MG63 (cell line): ENCODE results near the gene COL4A1. TPM values are rescaled to one million over a fixed set of nuclear protein-coding genes. Genes with fewer than 3 reads are reported as not detected.

Source experiments
- DNase-seq: peaks from one replicate; pipeline ENCODE4 v3.0.0-alpha.2; 2020
- H3K27me3 ChIP-seq: fragments of 250-450 bp; sonication (Bioruptor Pico); 2 replicates; pipeline ENCODE4 v1.5.1; 2020; ENCODE audit warnings: mild to moderate bottlenecking, moderate library complexity
- H3K36me3 ChIP-seq: fragments of 250-450 bp; sonication (Bioruptor Pico); 2 replicates; pipeline ENCODE4 v1.5.1; 2020; ENCODE audit warnings: mild to moderate bottlenecking, moderate library complexity
- H3K4me3 ChIP-seq: fragments of 250-450 bp; sonication (Bioruptor Pico); 2 replicates; pipeline ENCODE4 v1.5.1; 2020; ENCODE audit warnings: mild to moderate bottlenecking, moderate library complexity
- H3K9me3 ChIP-seq: fragments of 250-450 bp; sonication (Bioruptor Pico); 2 replicates; pipeline ENCODE4 v1.5.1; 2020; ENCODE audit warnings: mild to moderate bottlenecking, moderate library complexity
- total RNA-seq: library from RNA; depleted of rRNA; stranded (reverse); fragments of >200 nt; shearing (Covaris generic); gene quantifications from 2 replicates; pipeline ENCODE4 v1.2.3, GENCODE V29; 2014; ENCODE audit warnings: low replicate concordance

The COL4A1 gene
- total RNA-seq, 1 experiment from 2014 or later, result 24.9 TPM

DNA sequence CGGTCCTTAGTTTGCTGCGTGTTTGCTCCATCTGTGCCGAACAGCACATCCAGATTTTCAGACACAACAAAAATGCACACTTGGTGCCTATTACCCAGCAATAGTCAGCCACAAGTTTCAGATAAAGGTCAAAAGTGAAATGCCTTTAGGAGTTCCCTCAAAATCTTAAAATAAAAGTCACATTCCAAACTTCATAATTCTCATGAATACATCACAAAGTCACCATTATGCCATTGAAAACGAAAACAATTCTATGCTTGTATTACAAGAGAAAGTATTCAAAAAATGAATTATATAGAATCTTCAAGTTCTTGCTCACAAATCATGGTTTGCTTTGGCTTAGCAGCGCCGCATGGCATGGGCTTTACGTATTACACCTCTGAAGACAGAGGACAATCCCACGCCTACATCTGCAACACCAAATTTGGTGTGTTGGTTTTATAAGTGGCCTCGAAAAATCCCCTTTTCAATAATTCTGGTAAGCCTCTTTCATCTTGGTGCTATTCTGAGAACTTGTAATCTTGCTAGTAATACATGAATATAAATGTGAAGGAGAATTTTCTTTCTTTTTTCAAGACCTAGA lies 26.6 kb downstream of the COL4A1 start:
- Histone ChIP-seq H3K27me3 (no peaks in the 10 kb centered on the region), H3K36me3 (no peaks in the 10 kb centered on the region), H3K4me3 (no peak overlapping the region), H3K9me3 (no peaks in the 10 kb centered on the region)
- no peak for DNase-seq

DNA sequence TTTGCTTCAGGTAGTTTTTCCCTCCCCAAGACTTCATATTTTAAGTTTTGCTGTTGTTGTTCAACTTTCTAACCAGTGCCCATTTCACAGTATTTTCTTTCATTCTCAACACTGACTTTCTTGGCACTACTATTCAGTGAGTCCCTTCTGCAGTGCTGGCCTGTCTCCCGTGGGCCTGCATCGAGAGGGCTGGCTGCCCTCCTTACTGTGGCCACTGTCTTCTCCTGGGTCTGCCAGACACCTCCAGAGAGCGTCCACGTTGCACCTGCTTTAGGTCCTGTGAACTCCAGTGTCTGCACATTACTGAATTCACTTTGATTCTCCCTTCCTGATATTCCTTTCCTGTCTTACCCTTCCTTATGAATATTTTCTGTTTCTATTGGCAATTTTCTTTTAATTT lies 27.3 kb downstream of the COL4A1 start:
- Histone ChIP-seq H3K36me3 (no peaks in the 10 kb centered on the region), H3K9me3 (no peaks in the 10 kb centered on the region), H3K27me3 (no peaks in the 10 kb centered on the region), H3K4me3 (no peak overlapping the region)
- DNase-seq, result no peak

DNA sequence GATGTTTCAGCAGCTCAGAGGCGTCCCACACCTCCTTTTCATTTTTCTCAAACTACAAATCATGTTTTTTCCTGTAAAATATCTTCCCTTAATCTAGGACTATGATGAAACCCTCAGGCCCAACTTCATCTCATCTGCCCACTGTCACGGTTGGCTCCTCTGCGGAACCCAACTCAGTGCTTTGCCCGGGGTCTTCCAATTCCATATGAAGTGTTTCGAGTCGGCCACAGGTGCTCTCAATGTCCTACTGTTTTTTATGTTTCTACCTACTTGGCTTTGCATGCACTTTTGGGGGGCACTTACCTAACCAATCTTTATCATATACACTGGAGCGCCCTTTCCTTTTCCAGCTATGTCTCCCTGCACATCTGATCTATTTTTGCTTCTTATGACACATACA lies 28.1 kb downstream of the COL4A1 start:
- no peaks in the 10 kb centered on the region for H3K9me3 ChIP-seq
- H3K36me3 ChIP-seq, result no peaks in the 10 kb centered on the region
- no peak overlapping the region for H3K4me3 ChIP-seq
- no peaks in the 10 kb centered on the region for H3K27me3 ChIP-seq
- no peak for DNase-seq

DNA sequence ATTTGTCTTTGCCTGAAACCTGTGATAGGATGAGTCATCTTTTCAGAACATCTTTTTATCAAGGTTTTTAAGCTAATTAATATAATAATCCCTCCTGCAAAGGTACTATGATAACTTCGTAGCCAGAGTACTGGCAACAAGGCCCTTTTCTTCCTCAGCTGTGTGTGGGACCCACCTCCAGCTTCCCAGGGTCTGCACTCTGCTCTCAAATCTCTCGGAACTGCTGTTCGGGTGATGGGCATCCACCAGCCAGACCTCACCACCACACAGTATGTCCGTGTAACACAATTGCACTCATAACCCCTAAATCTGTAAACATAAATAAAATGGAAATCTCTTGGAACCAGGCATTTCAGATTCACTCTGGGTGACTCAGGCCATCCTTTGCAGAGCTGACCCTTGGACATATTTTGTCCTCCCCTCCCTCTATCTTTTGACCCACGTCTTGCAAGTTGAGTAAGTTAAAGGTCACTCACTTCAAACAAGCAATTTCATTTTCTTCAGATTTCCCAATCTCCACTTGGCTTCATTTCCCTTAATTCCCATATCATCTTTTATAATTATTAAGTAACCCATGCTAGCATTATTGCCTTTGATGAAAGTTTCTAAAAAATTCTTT lies 29.5 kb downstream of the COL4A1 start:
- H3K27me3 ChIP-seq, result no peaks in the 10 kb centered on the region
- H3K9me3 ChIP-seq, result no peaks in the 10 kb centered on the region
- H3K4me3 ChIP-seq, result no peak overlapping the region
- no peak for DNase-seq
- no peaks in the 10 kb centered on the region for H3K36me3 ChIP-seq

DNA sequence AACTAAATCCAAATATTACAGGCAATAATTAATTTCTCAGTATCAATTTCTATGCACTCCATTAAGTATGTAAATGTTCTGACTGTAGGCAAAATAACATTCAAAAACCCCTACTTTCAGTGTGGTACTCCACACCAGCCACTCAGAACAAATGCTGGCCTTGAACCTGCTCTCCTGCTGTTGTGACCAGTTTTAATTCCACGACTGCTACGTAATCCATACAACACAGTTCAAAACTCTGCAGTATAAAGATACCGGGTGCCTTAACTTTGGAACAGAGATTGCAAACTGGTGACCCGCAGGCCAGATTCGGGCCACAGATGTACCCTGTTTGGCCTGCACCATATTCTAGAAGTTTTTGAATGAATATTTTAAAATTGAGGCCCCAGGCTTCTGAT lies 30.4 kb downstream of the COL4A1 start:
- Histone ChIP-seq H3K36me3 (no peaks in the 10 kb centered on the region), H3K4me3 (no peak overlapping the region), H3K9me3 (no peaks in the 10 kb centered on the region), H3K27me3 (no peaks in the 10 kb centered on the region)
- DNase-seq, result no peak

DNA sequence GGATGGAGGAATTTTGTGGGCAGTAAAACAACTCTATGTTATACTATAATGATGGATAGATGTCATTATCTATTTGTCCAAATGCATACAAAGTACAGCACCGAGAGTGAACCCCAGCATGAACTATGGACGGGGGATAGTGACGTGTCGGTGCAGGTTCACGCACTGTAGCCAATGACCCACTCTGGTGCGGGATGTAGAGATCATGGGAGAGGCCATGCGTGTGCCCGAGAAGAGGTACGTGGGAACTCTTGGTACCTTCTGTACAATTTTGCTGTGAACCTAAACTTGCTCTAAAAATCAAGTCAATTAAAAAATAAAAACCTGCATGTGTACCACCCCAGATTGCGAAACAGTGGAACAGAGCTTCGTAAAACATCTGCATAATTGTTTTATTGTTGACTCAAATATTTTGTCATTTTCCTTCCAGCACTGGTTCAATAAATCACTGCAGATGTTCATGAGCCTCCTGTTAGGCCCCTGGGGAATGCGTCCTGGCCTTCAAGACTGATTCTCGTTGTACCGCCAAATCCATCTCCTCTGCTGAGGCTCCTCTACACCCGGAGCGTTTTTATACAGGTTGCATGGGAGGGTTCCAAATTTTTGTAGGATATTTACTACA lies 30.9 kb downstream of the COL4A1 start:
- DNase-seq, result no peak
- Histone ChIP-seq H3K36me3 (no peaks in the 10 kb centered on the region), H3K9me3 (no peaks in the 10 kb centered on the region)

DNA sequence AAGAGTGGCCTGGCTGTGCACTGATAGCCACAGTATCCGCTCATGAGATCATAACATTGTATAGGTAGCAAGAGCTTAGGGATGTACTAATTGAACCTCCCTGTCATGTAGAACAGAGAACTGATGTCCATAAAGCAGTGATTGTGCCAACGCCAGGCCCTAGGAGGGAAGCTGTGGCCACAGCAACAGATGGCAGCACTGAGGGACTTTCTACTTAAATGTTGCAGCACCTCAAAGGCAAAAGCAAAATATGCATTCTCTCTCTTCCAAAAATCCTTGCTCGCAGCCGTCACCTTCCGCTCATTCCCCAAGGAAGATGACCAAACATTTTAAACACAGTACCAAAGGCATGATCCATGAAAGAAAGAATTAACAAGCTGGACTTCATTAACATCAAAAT lies 32.3 kb downstream of the COL4A1 start:
- Histone ChIP-seq H3K4me3 (no peak overlapping the region), H3K9me3 (no peaks in the 10 kb centered on the region), H3K27me3 (no peaks in the 10 kb centered on the region), H3K36me3 (no peaks in the 10 kb centered on the region)
- DNase-seq, result no peak

More for the DNA sequence above, 30.9 kb downstream of the COL4A1 start:
- H3K27me3 ChIP-seq, result no peaks in the 10 kb centered on the region
- H3K4me3 ChIP-seq, result no peak overlapping the region

DNA sequence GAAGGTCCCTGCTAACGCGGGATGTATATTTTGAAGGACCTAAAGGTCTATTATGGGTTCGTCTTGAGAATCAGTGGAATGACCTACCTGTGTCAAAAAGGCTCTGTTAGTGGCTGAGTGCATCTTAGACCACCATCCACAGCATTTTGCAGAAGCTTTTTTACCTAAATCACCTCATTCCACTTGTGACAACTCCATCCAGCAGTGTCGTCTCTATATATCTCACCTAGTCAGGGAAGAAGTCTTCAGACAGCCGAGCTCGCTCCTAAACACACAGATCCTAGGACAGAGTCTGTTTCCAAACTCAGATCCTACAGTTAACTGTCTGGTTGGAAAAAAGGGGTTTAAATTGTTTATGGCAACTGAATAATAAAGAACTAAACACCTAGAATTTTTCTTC lies 33.7 kb downstream of the COL4A1 start:
- Histone ChIP-seq H3K27me3 (no peaks in the 10 kb centered on the region), H3K4me3 (no peak overlapping the region), H3K9me3 (no peaks in the 10 kb centered on the region), H3K36me3 (no peaks in the 10 kb centered on the region)
- DNase-seq, result no peak

DNA sequence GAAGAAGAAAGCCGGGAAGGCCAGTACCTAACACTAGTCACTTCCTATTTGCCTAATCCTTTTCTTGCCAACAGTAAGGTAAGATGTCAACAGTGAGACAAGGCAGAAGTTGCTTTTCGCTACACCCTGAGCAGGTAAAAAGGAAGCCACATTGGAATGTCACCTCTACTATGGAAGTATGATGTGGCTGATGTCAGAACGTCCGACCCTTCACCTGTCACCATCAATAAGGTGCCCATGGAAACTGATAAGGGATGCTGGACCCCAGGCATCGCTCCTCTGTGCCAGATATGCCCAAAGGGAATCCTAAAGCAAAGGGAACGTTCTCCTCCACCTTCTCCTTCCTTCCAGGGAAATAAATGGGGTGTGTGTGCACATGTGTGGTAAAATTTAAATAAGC lies 34.3 kb downstream of the COL4A1 start:
- DNase-seq, result no peak
- Histone ChIP-seq H3K9me3 (no peaks in the 10 kb centered on the region), H3K36me3 (no peaks in the 10 kb centered on the region), H3K27me3 (no peaks in the 10 kb centered on the region), H3K4me3 (no peak overlapping the region)

DNA sequence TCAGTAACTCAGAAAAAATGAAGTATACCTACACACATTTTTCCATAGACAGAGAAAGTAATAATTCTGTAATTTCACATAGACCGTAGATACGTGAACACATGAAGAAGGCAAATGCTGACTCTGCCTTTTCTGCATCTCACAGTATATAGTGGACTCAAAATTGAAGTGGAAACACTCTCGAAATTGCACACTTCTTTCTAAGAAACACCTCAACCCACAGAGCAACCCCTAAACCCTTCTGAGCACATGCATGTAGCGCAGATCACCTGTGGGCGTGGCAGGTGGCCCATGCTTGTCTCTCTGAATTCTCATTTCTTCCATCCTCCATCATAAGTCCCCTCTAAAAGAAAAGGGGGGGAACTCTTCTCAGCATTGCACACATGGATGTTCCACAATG lies 34.7 kb downstream of the COL4A1 start:
- no peak for DNase-seq
- H3K9me3 ChIP-seq, result no peaks in the 10 kb centered on the region
- H3K36me3 ChIP-seq, result no peaks in the 10 kb centered on the region
- no peaks in the 10 kb centered on the region for H3K27me3 ChIP-seq
- H3K4me3 ChIP-seq, result no peak overlapping the region

DNA sequence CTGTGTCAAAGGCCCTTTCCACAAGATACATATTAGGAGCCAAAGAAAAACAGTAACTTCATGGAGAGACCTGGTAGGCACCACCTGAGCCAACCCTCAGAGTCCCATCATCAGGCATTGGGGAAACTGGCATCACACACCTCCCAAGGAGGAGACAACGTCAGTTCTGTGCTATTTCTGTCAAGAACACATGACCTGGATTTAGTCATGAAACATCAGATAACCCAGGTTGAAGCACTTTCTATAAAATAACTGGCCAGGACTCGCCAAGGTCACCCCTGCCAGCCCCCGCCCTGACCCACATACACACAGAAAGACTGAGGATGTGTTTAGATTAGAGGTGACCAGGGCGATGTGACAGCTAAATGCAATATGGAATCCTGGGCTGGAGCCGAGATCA lies 35.6 kb downstream of the COL4A1 start:
- H3K4me3 ChIP-seq, result no peak overlapping the region
- no peaks in the 10 kb centered on the region for H3K27me3 ChIP-seq
- no peaks in the 10 kb centered on the region for H3K36me3 ChIP-seq
- H3K9me3 ChIP-seq, result no peaks in the 10 kb centered on the region
- DNase-seq, result no peak

DNA sequence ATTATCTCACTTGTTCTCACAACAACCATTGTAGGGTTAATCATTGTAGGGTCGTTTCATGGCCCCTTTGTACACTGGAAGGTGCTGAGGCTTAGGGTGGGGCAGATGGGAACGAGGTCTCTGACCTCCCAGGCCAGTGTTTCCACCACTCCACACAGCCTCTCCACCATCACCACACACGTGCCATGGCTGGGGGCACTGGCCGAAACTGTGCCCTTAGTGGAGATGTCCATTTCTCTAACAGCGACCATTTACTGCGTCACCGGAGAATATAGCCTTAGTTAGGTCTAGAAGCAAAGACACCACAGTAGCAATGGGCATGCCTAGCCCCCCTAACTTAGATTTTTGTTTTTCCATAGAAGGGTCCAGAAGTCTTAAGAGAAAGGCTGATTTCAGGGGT lies 36.5 kb downstream of the COL4A1 start:
- Histone ChIP-seq H3K36me3 (no peaks in the 10 kb centered on the region), H3K4me3 (no peak overlapping the region), H3K27me3 (no peaks in the 10 kb centered on the region), H3K9me3 (no peaks in the 10 kb centered on the region)
- no peak for DNase-seq

DNA sequence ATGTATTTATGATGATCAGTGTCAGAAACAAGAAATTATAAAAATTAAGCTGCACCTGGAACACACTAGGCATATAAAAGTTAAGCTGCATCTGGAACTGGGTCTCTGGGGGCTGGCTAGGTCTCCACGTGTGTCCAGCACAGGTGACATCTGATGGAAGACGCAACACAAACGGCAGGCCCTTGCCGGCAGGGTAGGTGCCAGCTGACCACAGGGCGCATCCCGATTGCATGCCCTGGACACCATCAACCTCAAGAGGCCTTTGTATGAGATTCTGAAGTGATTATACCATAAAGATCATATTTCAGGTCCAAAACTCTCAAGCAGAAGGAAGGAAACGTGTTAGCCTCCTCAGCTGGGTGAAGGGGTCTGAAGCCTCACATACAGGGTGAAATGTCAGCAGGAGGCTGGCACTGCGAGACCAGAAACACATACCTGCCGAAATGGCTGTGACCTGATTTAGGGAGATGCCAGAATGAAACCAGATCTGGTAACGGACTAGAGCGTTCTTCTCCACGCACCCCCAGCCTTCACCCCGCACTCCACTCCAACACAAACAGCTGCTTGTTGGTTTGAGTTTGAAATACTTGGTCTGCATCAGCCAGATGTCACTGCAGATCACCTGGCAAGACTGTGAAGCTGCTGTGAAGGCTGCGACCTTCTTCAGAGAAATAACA lies 37.3 kb downstream of the COL4A1 start:
- no peak overlapping the region for H3K4me3 ChIP-seq
- no peaks in the 10 kb centered on the region for H3K27me3 ChIP-seq
- DNase-seq, result no peak
- no peaks in the 10 kb centered on the region for H3K36me3 ChIP-seq
- no peaks in the 10 kb centered on the region for H3K9me3 ChIP-seq

DNA sequence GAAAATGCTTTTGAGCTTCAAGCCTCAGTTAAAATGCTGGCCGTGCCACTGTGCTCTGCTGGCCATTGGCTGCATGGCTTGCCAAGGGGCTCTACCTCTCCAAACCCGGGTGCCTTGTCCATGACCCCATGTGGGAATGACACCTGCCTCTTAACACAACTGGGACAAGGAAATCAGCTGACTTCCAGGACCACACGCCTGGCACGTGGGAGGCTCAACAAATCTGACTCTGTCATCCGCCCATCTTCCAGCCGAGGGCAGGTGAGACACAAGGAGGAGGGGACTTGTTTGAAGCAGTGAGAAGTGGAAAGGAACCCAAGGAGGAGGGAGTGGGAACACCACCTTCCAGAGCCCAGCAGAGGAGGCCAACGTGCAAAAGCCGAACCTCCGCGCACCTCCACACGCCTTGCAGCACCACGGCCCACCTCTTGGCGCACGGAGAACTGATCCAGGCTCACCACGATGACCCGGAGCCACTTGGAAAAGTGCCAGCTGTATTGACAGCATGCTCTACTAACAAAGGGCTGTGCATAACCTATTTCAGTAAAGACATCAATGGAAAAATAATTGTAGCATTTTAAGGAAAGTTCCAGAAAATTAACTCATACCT lies 38.3 kb downstream of the COL4A1 start:
- no peak overlapping the region for H3K4me3 ChIP-seq
- DNase-seq, result no peak
- H3K27me3 ChIP-seq, result no peaks in the 10 kb centered on the region
- H3K36me3 ChIP-seq, result no peaks in the 10 kb centered on the region
- no peaks in the 10 kb centered on the region for H3K9me3 ChIP-seq

DNA sequence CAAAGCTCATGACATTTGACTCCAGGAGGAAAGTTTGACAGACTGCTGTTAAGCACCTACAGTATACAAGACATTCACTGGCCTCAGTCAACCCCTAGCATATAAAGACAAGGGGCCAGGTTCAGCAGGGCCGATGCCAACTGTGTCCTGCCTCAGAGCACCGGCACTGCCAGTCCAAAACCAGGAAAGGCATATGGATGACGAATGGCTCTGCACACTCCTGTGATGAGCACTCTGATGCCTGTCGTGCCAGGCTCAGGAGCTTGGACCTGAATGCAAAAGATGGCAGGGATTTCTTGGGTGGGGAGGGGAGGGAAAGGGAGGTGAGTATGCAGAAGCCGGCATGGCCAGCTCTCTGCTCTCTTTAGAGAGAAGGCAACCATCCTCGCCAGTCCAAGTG lies 38.9 kb downstream of the COL4A1 start:
- H3K4me3 ChIP-seq, result no peak overlapping the region
- H3K9me3 ChIP-seq, result no peaks in the 10 kb centered on the region
- no peak for DNase-seq
- H3K27me3 ChIP-seq, result no peaks in the 10 kb centered on the region
- H3K36me3 ChIP-seq, result no peaks in the 10 kb centered on the region

DNA sequence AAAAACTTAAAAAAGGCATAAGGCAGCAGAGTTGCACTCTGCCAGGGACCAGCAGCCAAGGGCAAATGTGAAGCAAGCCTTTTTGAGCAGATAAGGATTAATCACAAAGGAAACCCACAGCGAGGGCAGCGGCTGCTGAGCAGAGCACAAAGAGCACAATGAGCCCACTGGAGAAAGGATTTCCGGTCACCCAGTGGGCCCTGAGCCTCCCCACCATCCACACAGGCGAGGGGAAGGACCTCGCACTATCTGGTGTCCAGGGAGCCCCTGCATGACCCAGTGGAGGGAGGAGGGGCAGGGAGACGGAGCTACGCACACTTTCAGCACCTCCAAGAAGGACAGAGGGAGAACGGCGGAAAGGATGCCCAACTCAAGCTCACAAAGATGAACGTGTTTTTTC lies 40.0 kb downstream of the COL4A1 start:
- no peak overlapping the region for H3K4me3 ChIP-seq
- no peaks in the 10 kb centered on the region for H3K36me3 ChIP-seq
- H3K9me3 ChIP-seq, result no peaks in the 10 kb centered on the region
- no peaks in the 10 kb centered on the region for H3K27me3 ChIP-seq
- no peak for DNase-seq

DNA sequence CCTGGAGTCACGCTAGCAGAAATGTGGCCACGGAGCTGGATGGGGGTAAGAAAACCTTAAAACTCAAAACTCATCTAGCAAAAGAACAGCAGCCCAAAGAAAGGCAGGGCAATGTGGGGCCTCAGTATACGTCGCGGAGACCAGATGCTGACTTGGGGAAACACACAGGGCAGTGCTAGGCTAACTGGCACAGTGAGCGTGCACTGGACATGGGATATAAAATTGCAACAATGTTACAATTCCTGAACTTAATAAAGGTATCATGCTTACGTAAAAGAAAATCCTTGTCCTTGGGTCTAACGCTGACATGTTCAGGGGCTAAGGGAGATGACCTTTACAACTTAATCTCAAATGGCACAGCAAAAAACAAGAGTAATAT lies 40.5 kb downstream of the COL4A1 start:
- no peak overlapping the region for H3K4me3 ChIP-seq
- DNase-seq, result no peak
- H3K27me3 ChIP-seq, result no peaks in the 10 kb centered on the region
- no peaks in the 10 kb centered on the region for H3K36me3 ChIP-seq
- no peaks in the 10 kb centered on the region for H3K9me3 ChIP-seq
